ENCODE data around the gene LSM14A. TPM values are rescaled to one million over a fixed set of nuclear protein-coding genes. Genes with fewer than 3 reads are reported as not detected.

Gene LSM14A
- total and polyA plus RNA-seq, 8 donors = 32.0 to 56.8 (median 43.4) TPM

Other genes starting within 250 kb of the LSM14A start
- gene GARRE1, start 82.0 kb downstream of the LSM14A start, total RNA-seq = 10 to 100 TPM in 5 of 6 donors, 1 to 10 TPM in 1; 7.4 to 18.3 (median 12.0) TPM
- 1 to 10 TPM; 8.2 to 9.3 TPM for gene GARRE1, start 82.0 kb downstream of the LSM14A start, polyA plus RNA-seq
- 100 to 1,000 TPM in 2 of 6 donors, 10 to 100 TPM in 4; 50.5 to 119 (median 70.9) TPM for gene GPI, start 192.7 kb downstream of the LSM14A start, total RNA-seq
- 10 to 100 TPM; 51.1 to 73.0 TPM for gene GPI, start 192.7 kb downstream of the LSM14A start, polyA plus RNA-seq
- 1 to 10 TPM; 4.2 to 8.3 (median 5.5) TPM for gene PDCD2L, start 231.9 kb downstream of the LSM14A start, total RNA-seq
- gene PDCD2L, start 231.9 kb downstream of the LSM14A start, polyA plus RNA-seq = 10 to 100 TPM; 10.8 to 11.2 TPM

All from pancreas (tissue), 8 donors.